DND-41 (cell line): ENCODE measurements around the gene SMARCA4.
"Not testable (repeated sequence)": the region's sequence is repeated elsewhere in the genome, so short reads cannot be mapped to it uniquely, and the experiment has no call there.

Experiments
- EZH2 ChIP-seq: IDR thresholded peaks from 3 replicates; pipeline ENCODE4 v1.6.1; 2012; ENCODE audit warnings: borderline replicate concordance, low read depth, mild to moderate bottlenecking, moderate library complexity, low read length, inconsistent platforms; ENCODE audit not compliant: severe bottlenecking
- TF ChIP-seq, protein P1 (sequence below): IDR thresholded peaks from 2 replicates; pipeline ENCODE4 v1.5.1; 2012; ENCODE audit warnings: borderline replicate concordance, low read length, moderate library complexity, mild to moderate bottlenecking; ENCODE audit not compliant: poor library complexity, severe bottlenecking; ENCODE audit errors: extremely low read depth

GRCh38 chr19:11076792-11077191 is 116.0 kb downstream of the SMARCA4 start:
- TF ChIP-seq, protein P1, sequence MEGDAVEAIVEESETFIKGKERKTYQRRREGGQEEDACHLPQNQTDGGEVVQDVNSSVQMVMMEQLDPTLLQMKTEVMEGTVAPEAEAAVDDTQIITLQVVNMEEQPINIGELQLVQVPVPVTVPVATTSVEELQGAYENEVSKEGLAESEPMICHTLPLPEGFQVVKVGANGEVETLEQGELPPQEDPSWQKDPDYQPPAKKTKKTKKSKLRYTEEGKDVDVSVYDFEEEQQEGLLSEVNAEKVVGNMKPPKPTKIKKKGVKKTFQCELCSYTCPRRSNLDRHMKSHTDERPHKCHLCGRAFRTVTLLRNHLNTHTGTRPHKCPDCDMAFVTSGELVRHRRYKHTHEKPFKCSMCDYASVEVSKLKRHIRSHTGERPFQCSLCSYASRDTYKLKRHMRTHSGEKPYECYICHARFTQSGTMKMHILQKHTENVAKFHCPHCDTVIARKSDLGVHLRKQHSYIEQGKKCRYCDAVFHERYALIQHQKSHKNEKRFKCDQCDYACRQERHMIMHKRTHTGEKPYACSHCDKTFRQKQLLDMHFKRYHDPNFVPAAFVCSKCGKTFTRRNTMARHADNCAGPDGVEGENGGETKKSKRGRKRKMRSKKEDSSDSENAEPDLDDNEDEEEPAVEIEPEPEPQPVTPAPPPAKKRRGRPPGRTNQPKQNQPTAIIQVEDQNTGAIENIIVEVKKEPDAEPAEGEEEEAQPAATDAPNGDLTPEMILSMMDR = not testable (repeated sequence)
- not testable (repeated sequence) for TF ChIP-seq EZH2
